Left lung (tissue), 10 donors: ENCODE results near the gene CDK5RAP2. TPM values are rescaled to one million over a fixed set of nuclear protein-coding genes. Genes with fewer than 3 reads are reported as not detected.
A peak's percentile ranks its signal among the peaks of the same experiment; 100 is the strongest.

ENCODE experiments used
- ATAC-seq: fragments of 200-7000 bp; cut with Tn5 transposase; one replicate; pipeline ENCODE4 v1.9.1; 2020; ENCODE audit warnings: moderate library complexity
- DNase-seq, 4 donors: peaks; one replicate each; pipeline ENCODE4 v3.0.0-alpha.2; 2013 to 2020
- H3K27ac ChIP-seq, 2 donors: fragments of 200-600 bp; sonication (generic) in 1 of 2; one replicate each; pipeline versions ENCODE4 v1.5.0 to v1.8.0; 2020 to 2021
- H3K27me3 ChIP-seq, 2 donors: fragments of 200-600 bp; sonication (generic) in 1 of 2; one replicate each; pipeline versions ENCODE4 v1.5.0 to v1.8.0; 2020 to 2021
- H3K36me3 ChIP-seq, 2 donors: fragments of 200-600 bp; sonication (generic) in 1 of 2; one replicate each; pipeline versions ENCODE4 v1.5.0 to v1.8.0; 2020 to 2021
- H3K4me1 ChIP-seq, 2 donors: fragments of 200-600 bp; one replicate each; pipeline ENCODE4 v1.8.0; 2021
- H3K4me3 ChIP-seq, 2 donors: fragments of 200-600 bp; sonication (generic) in 1 of 2; one replicate each; pipeline versions ENCODE4 v1.5.0 to v1.8.0; 2020 to 2021; ENCODE audit warnings: mild to moderate bottlenecking in 1 of 2
- H3K9me3 ChIP-seq, 2 donors: fragments of 200-600 bp; sonication (generic) in 1 of 2; one replicate each; pipeline versions ENCODE4 v1.5.0 to v1.8.0; 2020 to 2021
- CTCF ChIP-seq, 2 donors: fragments of 200-600 bp; sonication (generic) in 1 of 2; IDR thresholded peaks; one replicate each; pipeline versions ENCODE4 v1.5.0 to v1.8.0; 2021; ENCODE audit warnings: antibody characterized with exemption in 2 of 2
- intact Hi-C, 2 donors: fragments of 100-400 bp; cut with DNase I; formaldehyde crosslinking; loops; one replicate each; pipeline versions ENCODE4 v1.11.2 to v1.14.2; 2022
- polyA plus RNA-seq, 6 donors: library from polyadenylated mRNA; unstranded; fragments of 120-200 nt; gene quantifications; one replicate each; pipeline ENCODE4 v1.2.1, GENCODE V29; 2013; ENCODE audit not compliant: insufficient read length in 6 of 6
- total RNA-seq, 2 donors: library from RNA; stranded (reverse); fragmentation: NEBNext Ultra II Directional; extraction: Animal tissue kit (Norgen Biotek cat#: 25700); gene quantifications; one replicate each; pipeline ENCODE4 v1.2.1, GENCODE V29; 2021
- donor health status: DM: no; HTN: yes; CAD: no.
- donor health status: DM: no; HTN: no; CAD: no.

Gene CDK5RAP2
- total and polyA plus RNA-seq, 8 donors = 40.5 to 75.7 (median 62.6) TPM

GRCh38 chr9:120438836-120439546 is 141.0 kb downstream of the CDK5RAP2 start:
- peak in 1 of 2 donors; percentile 45 for TF ChIP-seq CTCF (IDR thresholded peaks at IDR 0.05)
- Histone ChIP-seq H3K4me1 (peaks cover 10 to 69% of the 10 kb centered on the region in 2 donors), H3K36me3 (peaks cover 0 to 40% of the 10 kb centered on the region in 2 donors), H3K27me3 (no peaks in the 10 kb centered on the region), H3K4me3 (no peak overlapping the region), H3K9me3 (no peaks in the 10 kb centered on the region), H3K27ac (peak overlapping the region in 1 of 2 donors; percentile 83)
- DNase-seq (no peak), ATAC-seq (no peak)
- intact Hi-C loops = no loop called here

GRCh38 chr9:120438111-120438510 is 141.9 kb downstream of the CDK5RAP2 start:
- Histone ChIP-seq H3K4me3 (no peak overlapping the region), H3K9me3 (no peaks in the 10 kb centered on the region), H3K27ac (peak overlapping the region in 1 of 2 donors; percentile 83), H3K4me1 (peaks cover 10 to 71% of the 10 kb centered on the region in 2 donors), H3K27me3 (no peaks in the 10 kb centered on the region), H3K36me3 (peaks cover 0 to 32% of the 10 kb centered on the region in 2 donors)
- peak; percentile 20 for ATAC-seq
- no peak for DNase-seq
- intact Hi-C loops = no loop called here
- TF ChIP-seq CTCF (IDR thresholded peaks at IDR 0.05) = no peak

DNA sequence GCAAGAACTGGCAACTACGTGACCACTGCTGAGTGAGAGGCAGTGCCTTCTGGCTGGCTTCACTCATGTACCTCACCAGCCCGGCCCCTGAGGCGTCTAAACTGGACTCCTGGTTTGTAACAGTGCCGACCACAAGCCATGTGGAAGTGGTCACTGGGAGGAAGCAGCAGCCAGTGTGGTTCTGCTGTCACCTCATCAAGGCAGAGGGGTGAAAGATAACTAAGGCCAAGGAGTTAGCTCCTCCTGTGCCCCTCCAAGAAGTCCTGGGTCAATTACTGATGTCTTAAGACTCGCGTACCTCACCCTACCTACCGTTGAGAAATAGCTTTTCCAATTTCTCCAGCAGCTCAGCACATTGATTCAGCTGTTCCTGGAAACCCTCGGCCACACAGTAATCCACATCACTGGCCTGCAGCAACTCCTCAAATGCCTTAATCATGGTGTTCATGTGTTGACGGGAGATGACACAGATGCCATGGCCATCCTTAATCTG is 142.9 kb downstream of the CDK5RAP2 start:
- Histone ChIP-seq H3K27ac (peak overlapping the region; percentile 11 to 83), H3K27me3 (no peaks in the 10 kb centered on the region), H3K9me3 (no peaks in the 10 kb centered on the region), H3K4me1 (peaks cover 10 to 73% of the 10 kb centered on the region in 2 donors), H3K4me3 (no peak overlapping the region), H3K36me3 (peaks cover 0 to 24% of the 10 kb centered on the region in 2 donors)
- intact Hi-C loops = no loop called here
- ATAC-seq (peak; percentile 38), DNase-seq (peak; percentile 45 to 87 (median 58))
- no peak for TF ChIP-seq CTCF (IDR thresholded peaks at IDR 0.05)

DNA sequence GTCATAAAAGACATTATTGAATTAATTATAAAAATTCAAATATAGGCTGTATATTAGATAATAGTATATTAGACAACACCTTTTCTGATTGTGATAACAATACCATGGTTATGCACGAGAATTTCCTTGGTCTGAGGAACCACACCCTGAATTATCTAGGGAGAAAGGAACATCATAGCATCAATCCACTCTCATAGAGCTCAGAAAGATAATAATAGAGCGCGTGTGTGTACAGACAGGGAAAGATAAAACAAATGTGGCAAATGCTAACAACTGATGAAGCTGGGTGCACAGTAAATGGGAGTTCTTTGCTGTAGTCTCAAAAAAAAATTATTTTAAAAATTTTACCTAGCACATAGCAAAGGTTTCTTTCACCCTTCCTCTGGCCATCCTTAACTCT is 143.5 kb downstream of the CDK5RAP2 start:
- ATAC-seq (no peak), DNase-seq (no peak)
- Histone ChIP-seq H3K36me3 (peaks cover 0 to 18% of the 10 kb centered on the region in 2 donors), H3K4me1 (peaks cover 10 to 71% of the 10 kb centered on the region in 2 donors), H3K27me3 (no peaks in the 10 kb centered on the region), H3K27ac (peak overlapping the region; percentile 11 to 83), H3K9me3 (no peaks in the 10 kb centered on the region), H3K4me3 (no peak overlapping the region)
- intact Hi-C loops = no loop called here
- no peak for TF ChIP-seq CTCF (IDR thresholded peaks at IDR 0.05)

GRCh38 chr9:120435091-120435490 is 144.9 kb downstream of the CDK5RAP2 start:
- DNase-seq (no peak), ATAC-seq (peak; percentile 20)
- no peak overlapping the region for H3K4me3 ChIP-seq
- no peaks in the 10 kb centered on the region for H3K27me3 ChIP-seq
- H3K36me3 ChIP-seq = peaks cover 0 to 17% of the 10 kb centered on the region in 2 donors
- intact Hi-C loops = no loop called here
- no peaks in the 10 kb centered on the region for H3K9me3 ChIP-seq
- peaks cover 10 to 75% of the 10 kb centered on the region in 2 donors for H3K4me1 ChIP-seq
- peak overlapping the region; percentile 5 to 58 for H3K27ac ChIP-seq
- no peak for TF ChIP-seq CTCF (IDR thresholded peaks at IDR 0.05)
